ENCODE data around the gene CIB1. TPM values are rescaled to one million over a fixed set of nuclear protein-coding genes. Genes with fewer than 3 reads are reported as not detected.
A peak's percentile ranks its signal among the peaks of the same experiment; 100 is the strongest.

Gene CIB1
- polyA plus RNA-seq, 2 of the 4 experiments (the other 2 are of a cell fraction) = 84.1 to 120 TPM

GRCh38 chr15:90190606-90191343 lies 43.0 kb downstream of the CIB1 start:
- ChIA-PET CTCF (interaction anchor here (0.9 to 7.4 kb wide), 10 partner anchors 10 to 458 kb away, joined by 3 to 68 read pairs (median 6); partner anchors contain the start of gene SEMA4B), POLR2A (interaction anchor here (2.2 to 2.4 kb wide), 2 partner anchors 10 to 43 kb away, joined by 7 to 22 read pairs; partner anchors contain the start of genes CIB1, GDPGP1 and SEMA4B)
- H3K4me1 ChIP-seq = peaks cover 62% of the 10 kb centered on the region
- no peak for TF ChIP-seq GATA3 (IDR thresholded peaks at IDR 0.05; ENCODE audit: borderline replicate concordance)
- no peak for TF ChIP-seq MAX (IDR thresholded peaks at IDR 0.05)
- TF ChIP-seq EP300 (IDR thresholded peaks at IDR 0.05) = no peak
- TF ChIP-seq TFCP2L1 (CRISPR knock-in tag; IDR thresholded peaks at IDR 0.05) = no peak
- no peak for TF ChIP-seq CBX8 (IDR thresholded peaks at IDR 0.05)
- no peak for TF ChIP-seq BHLHE40 (IDR thresholded peaks at IDR 0.05; ENCODE audit: low read depth, low read length)
- no peak for TF ChIP-seq CBX2 (IDR thresholded peaks at IDR 0.05; ENCODE audit: borderline replicate concordance, low read depth)
- TF ChIP-seq RFX5 (IDR thresholded peaks at IDR 0.05) = no peak
- TF ChIP-seq ZNF302 (CRISPR knock-in tag; IDR thresholded peaks at IDR 0.05) = no peak
- no peak for TF ChIP-seq TP53 (CRISPR knock-in tag; IDR thresholded peaks at IDR 0.05)
- TF ChIP-seq MAFK (IDR thresholded peaks at IDR 0.05; ENCODE audit: partially characterized antibody) = no peak
- no peak for TF ChIP-seq ELK1 (IDR thresholded peaks at IDR 0.05; ENCODE audit: low read depth, low read length)
- no peak for TF ChIP-seq KDM5A (IDR thresholded peaks at IDR 0.05)
- no peak for TF ChIP-seq BCL3 (IDR thresholded peaks at IDR 0.05)
- no peak for TF ChIP-seq FOXS1 (CRISPR knock-in tag; IDR thresholded peaks at IDR 0.05)
- no peak for TF ChIP-seq EHMT2 (IDR thresholded peaks at IDR 0.05; ENCODE audit: low read depth)
- no peak for TF ChIP-seq PBX3 (IDR thresholded peaks at IDR 0.05)
- TF ChIP-seq HOXB5 (CRISPR knock-in tag; IDR thresholded peaks at IDR 0.05) = no peak
- TF ChIP-seq NPAS2 (CRISPR knock-in tag; IDR thresholded peaks at IDR 0.05; ENCODE audit: borderline replicate concordance) = no peak
- 76% methylated on average over 10 of the region's 10 CpGs for WGBS (ENCODE audit: missing lambda C conversion rate)
- peak overlapping the region; percentile 74 to 89 for H3K27ac ChIP-seq
- H3K4me2 ChIP-seq = peak overlapping the region; percentile 61
- no peak for DNase-seq (ENCODE audit: low read depth in 1 of 2, low spot score in 1 of 2)
- ATAC-seq = peak in 1 of 2 experiments; percentile 6; a peak in 3 of 6 replicates
- no peak for FAIRE-seq
- no peak overlapping the region for H3K4me3 ChIP-seq
- H3K9me3 ChIP-seq = no peaks in the 10 kb centered on the region

GRCh38 chr15:90189781-90190467 lies 43.8 kb downstream of the CIB1 start:
- FAIRE-seq (no peak), ATAC-seq (no peak), DNase-seq (ENCODE audit: low read depth in 1 of 2, low spot score in 1 of 2) (no peak)
- H3K4me3 ChIP-seq = no peak overlapping the region
- peaks cover 66% of the 10 kb centered on the region for H3K4me1 ChIP-seq
- POLR2A ChIA-PET = interaction anchor here (1.3 to 2.2 kb wide), 2 partner anchors 11 to 44 kb away, joined by 4 to 7 read pairs; partner anchors contain the start of genes CIB1, GDPGP1 and SEMA4B
- no peak for TF ChIP-seq EP300 (IDR thresholded peaks at IDR 0.05)
- TF ChIP-seq RNF2 (IDR thresholded peaks at IDR 0.05; ENCODE audit: borderline replicate concordance, low read depth) = no peak
- no peak for TF ChIP-seq RAD21 (conservative IDR thresholded peaks at IDR 0.05 in 1 of 2, IDR thresholded peaks at IDR 0.05 in 1 of 2)
- no peak for TF ChIP-seq SMC3 (IDR thresholded peaks at IDR 0.05)
- no peak for TF ChIP-seq E2F6 (IDR thresholded peaks at IDR 0.05; ENCODE audit: borderline replicate concordance, low read depth)
- no peak for TF ChIP-seq NPAS2 (CRISPR knock-in tag; IDR thresholded peaks at IDR 0.05; ENCODE audit: borderline replicate concordance)
- no peak for TF ChIP-seq BCL3 (IDR thresholded peaks at IDR 0.05)
- no peak for TF ChIP-seq JUN (IDR thresholded peaks at IDR 0.05)
- TF ChIP-seq MAX (IDR thresholded peaks at IDR 0.05) = no peak
- TF ChIP-seq ATOH8 (CRISPR knock-in tag; IDR thresholded peaks at IDR 0.05; ENCODE audit: low read depth) = no peak
- TF ChIP-seq HOXB5 (CRISPR knock-in tag; IDR thresholded peaks at IDR 0.05) = no peak
- no peak for TF ChIP-seq MAZ (IDR thresholded peaks at IDR 0.05; ENCODE audit: borderline replicate concordance, low read depth, low read length)
- no peak for TF ChIP-seq ZC3H11A (IDR thresholded peaks at IDR 0.05)
- TF ChIP-seq BHLHE40 (IDR thresholded peaks at IDR 0.05; ENCODE audit: low read depth, low read length) = no peak
- no peak for TF ChIP-seq PHF8 (IDR thresholded peaks at IDR 0.05; ENCODE audit: borderline replicate concordance, low read depth)
- 86% methylated on average over 10 of the region's 10 CpGs for WGBS (ENCODE audit: missing lambda C conversion rate)
- H3K27ac ChIP-seq = peak overlapping the region; percentile 74 to 89
- CTCF ChIA-PET = interaction anchor here (0.9 to 7.4 kb wide), 8 partner anchors 11 to 457 kb away, joined by 3 to 68 read pairs (median 6); partner anchors contain the start of gene SEMA4B
- H3K9me3 ChIP-seq = no peaks in the 10 kb centered on the region
- peak overlapping the region; percentile 61 for H3K4me2 ChIP-seq

All from A549 (cell line).